WTC11 (cell line): ENCODE results near the gene MMP21.

ENCODE experiments used
- KAT7 ChIP-seq: sonication (generic); formaldehyde crosslinking; IDR thresholded peaks from 2 replicates; pipeline ENCODE4 v1.8.1; 2023; ENCODE audit warnings: missing genetic modification reagents, mild to moderate bottlenecking, borderline replicate concordance
- TF ChIP-seq, protein P1 (sequence below): sonication (generic); formaldehyde crosslinking; IDR thresholded peaks from 2 replicates; pipeline ENCODE4 v1.8.0; 2022; ENCODE audit warnings: mild to moderate bottlenecking, missing genetic modification reagents

DNA sequence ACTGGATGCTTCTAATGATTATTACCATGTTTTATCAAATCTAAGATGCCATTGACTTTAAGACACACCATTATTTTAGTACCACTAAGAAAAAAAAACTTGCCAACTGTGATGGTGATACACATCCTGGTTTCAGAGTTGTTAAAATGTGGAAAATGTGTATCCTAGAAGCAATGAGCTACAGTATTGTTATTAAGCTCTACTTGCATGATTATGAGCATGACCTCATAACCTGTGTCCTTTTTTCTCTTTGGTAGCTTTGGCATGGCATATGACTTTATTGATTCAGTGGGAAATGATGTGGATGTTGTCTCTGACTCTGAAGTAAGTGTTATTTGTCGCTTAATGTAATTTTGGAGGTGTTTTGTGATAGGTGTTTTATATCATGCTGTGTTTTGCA lies 52.8 kb downstream of the MMP21 start:
- TF ChIP-seq, protein P1, sequence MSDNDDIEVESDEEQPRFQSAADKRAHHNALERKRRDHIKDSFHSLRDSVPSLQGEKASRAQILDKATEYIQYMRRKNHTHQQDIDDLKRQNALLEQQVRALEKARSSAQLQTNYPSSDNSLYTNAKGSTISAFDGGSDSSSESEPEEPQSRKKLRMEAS (CRISPR knock-in tag) = no peak
- no peak for TF ChIP-seq KAT7 (CRISPR knock-in tag)
